ENCODE data around the gene PLOD1.

PLOD1 gene

DNA sequence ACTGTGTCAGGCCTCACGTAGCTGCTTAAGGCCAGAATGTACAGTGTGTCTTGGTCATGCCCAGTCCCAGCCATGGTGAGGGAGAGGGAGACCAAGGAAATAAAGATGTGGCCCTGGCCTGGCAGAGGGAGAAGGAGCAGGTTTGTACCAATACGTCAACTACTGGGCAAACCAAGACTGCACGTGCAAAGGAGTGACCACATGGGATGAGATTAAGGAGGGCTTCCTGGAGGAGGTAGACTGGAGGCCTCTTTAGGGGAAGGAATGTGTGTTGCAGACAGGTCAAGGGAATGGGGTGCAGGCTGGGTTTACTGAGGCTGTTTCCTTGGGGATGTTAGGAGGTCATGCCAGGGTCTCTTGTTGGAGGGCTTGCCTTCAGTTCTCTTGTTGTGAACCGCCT lies 7.8 kb downstream of the PLOD1 start:
- no peak for DNase-seq

DNA sequence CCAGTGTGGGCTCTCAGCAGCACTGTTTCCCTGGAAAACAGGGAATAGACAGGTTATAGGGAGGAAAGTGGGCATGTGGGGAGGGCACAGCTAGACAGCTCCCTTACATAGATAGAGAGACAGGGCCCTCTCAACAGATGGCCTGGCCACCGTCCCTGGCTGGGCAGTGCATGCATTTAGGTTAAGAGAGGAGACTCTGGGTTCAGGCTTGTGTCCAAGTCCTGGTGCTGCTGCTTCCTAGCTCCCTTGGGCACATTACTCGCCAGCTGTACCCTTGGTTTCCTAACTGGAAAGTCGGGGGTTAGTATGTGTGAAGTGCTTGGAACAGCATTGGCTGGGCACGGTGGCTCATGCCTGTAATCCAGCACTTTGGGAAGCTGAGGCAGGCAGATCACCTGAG lies 9.1 kb downstream of the PLOD1 start:
- DNase-seq = no peak

DNA sequence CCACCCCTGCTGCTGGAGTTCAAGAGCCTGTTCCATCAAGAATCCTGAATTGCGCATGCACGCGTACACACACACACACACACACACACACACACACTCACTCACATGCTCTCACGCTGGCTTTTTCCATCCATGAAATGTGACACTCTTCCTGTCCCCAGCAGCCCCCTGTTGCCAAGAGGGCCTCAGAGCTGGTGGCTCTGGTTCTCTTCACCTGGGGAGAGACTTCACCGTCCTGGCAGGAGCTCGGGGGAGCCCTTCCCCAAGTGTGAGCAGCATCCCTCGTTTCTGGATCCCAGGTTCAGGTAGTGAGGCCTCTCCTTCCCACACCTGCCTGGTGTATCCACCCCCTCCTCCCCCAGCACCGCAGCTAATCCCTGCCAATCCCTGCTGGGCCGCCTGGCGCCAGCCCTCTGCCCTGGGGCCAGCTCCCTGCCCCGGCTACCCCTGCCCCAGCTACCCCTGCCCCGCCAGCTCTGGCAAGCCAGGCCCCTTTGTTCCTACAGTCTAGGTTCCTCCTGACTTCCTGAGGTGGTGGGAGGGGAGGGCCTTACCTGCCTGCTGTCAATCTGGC lies 9.9 kb downstream of the PLOD1 start:
- peak; percentile 86 for DNase-seq

GRCh38 chr1:11946647-11947046 lies 12.1 kb downstream of the PLOD1 start:
- no peak for DNase-seq

- DNase-seq = no peak
These were observed 14.4 kb downstream of the PLOD1 start for GRCh38 chr1:11948822-11949458.

DNA sequence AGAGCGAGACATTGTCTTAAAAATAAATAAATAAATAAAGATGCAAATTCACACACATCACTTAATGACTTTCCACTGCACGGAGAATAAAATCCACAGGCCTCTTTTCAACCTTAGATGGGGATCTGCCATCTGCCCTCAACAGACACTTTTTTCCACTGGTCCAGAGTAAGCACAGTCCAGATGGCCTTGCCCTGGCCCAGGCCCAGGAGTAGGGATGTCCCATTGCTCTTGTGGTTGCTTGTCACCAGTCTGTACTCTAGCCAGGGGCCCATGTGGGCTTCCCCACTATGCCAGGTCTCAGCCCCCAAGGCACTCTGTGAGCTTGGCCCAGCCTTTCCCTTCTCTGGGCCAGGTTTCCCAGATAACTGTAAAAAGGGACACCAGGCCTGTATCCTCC lies 17.4 kb downstream of the PLOD1 start:
- no peak for DNase-seq

DNA sequence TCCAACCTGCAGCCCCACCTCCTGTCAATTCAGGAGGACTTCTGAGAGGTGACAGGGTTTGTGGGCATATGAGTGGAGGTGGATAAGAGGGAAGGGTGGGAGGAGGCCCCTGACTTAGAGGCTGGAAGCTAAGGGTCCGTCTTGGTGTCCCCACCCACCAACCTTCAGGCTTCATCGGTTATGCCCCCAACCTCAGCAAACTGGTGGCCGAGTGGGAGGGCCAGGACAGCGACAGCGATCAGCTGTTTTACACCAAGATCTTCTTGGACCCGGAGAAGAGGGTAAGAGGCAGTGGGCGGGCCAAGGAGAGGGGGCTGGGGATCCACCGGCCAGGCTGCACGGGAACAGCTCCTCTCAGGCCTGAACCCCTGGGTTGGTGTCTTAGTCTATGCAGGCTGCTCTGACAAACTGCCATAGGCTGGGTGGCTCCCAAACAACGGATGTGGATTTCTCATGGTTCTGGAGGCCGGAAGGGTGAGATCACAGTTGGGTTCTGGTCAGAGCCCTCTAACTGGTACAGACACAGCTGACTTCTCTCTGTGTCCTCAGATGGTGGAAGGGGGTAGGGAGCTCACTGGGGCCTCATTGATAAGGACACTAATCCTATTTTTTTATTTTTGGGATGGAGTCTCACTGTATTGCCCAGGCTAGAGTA lies 18.1 kb downstream of the PLOD1 start:
- no peak for DNase-seq

DNA sequence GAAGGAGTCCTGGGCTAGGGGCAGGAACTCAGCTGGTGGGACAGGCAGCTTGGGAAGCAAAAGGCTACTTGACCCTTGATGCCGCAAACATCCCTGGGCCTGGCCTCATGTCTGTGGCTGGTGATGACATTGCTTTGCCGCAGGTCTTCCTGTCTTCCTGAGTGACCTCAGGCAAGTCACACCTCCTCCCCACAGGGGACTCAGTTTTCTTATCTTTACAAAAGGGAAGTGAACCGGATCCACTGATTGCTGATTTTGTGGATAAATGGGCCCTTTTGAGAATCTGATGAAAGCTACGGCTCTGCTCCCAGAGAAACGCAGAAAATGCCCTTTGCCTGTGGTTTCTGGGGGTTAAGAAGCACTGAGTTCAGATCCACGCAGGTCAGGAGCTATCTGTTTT lies 20.7 kb downstream of the PLOD1 start:
- DNase-seq = no peak

GRCh38 chr1:11957398-11957797 lies 22.9 kb downstream of the PLOD1 start:
- no peak for DNase-seq

GRCh38 chr1:11957897-11958296 lies 23.4 kb downstream of the PLOD1 start:
- no peak for DNase-seq

- no peak for DNase-seq
These were observed 25.8 kb downstream of the PLOD1 start for GRCh38 chr1:11960276-11960675.

DNA sequence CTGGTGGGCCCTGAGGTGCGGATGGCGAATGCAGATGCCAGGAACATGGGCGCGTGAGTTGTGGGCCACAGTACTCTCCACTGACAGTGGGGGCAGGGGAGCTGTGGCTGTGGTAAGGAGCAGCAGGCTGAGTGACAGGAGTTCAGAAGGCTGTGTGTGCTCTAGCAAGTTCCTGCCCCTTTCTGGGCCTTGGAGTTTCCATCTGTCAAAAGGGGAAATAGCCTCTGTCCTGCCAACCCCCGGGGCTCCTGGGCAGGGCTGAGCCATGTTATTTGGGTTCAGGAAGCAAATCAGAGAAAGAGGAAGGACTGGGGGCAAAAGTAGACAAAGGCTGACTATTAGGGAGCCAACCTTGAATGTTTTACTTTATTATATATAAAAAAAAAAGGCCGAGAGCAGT lies 26.2 kb downstream of the PLOD1 start:
- no peak for DNase-seq

- DNase-seq = no peak
These were observed 26.7 kb downstream of the PLOD1 start for GRCh38 chr1:11961230-11961629.

DNA sequence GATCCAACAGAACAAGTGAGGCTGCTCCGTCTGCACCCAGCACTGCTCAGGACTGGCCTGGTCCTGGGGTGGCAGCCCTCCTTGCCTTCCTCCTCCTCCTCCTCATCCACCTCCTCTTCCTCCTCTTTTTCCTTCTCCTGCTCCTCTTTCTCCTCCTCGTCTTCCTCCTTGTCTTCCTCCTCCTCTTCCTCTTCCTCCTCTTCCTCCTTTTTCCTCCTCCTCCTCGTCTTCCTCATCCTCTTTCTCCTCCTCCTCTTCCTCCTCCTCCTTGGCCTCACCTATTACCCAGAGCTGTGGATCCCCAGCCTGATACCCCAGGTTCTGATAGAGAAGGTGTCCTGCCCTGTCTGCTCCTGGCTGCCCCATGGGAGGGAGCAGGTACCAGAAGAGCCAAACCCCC lies 29.1 kb downstream of the PLOD1 start:
- DNase-seq = no peak

DNA sequence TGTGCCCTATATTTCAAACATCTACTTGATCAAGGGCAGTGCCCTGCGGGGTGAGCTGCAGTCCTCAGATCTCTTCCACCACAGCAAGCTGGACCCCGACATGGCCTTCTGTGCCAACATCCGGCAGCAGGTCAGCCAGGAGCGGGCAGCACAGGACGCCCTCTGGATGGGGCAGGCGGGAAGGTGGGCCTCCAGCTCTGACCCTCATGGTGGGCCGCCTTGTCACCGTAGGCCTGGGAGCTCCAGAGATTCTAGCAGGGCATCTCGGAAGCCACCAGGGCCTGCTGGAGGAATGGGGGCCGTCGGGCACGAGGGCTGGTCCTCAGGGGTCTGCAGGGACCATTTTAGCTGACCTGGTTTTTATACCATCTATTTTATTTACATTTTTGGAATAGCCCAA lies 30.1 kb downstream of the PLOD1 start:
- no peak for DNase-seq

GRCh38 chr1:11967028-11967547 lies 32.6 kb downstream of the PLOD1 start:
- DNase-seq = peak; percentile 73

- no peak for DNase-seq
These were observed 36.1 kb downstream of the PLOD1 start for GRCh38 chr1:11970441-11971185.

DNA sequence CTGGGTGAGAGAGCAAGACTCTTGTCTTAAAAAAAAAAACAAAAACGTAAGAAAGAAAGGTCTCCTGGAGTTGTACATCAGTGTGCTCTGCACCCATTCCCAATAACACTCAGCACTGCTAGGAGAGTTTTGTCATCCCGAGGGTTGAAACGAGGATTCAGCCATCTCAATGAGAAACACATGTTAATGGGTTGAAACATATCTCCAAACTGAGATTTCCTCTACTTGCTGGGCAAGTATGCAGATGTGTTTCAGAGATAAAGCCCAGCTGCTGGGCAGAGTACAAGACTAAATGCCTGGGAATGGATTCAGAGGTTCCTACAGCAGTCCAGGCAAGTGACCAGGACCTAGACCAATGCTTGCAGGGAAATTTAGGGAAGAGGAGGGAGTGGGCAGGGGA lies 43.1 kb downstream of the PLOD1 start:
- DNase-seq = no peak

- DNase-seq = no peak
These were observed 43.8 kb downstream of the PLOD1 start for GRCh38 chr1:11978301-11978700.

DNA sequence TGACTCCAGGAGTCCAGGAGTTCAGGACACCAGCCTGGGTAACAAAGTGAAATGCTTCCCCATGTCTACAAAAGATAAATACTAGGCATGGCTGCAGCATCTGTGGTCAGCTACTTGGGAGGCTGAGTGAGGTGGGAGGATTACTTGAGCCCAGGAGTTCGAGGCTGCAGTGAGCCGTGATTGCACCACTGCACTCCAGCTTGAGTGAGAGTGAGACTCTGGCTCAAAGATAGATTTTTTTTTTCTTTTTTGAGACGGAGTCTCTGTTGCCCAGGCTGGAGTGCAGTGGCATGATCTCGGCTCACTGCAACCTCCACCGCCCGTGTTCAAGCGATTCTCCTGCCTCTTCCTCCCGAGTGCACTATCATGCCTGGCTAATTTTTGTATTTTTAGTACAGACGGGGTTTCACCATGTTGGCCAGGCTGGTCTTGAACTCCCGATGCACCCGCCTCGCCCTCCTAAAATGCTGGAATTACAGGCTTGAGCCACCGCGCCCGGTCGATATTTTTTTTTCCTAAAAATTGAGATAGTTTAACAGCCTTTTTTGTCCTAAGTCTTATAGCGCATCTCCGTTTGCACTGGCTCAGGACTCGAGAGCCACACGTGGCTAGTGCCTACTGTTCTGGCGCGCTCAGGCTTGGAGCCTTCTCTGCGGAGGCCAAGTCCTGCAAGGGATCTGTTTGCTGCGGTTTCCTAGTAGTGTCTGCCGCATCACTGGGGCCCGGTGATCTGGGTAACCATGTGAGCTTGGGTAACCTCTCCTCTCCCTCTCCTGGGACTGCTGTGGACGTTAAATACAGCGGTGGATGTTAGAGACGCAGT lies 44.7 kb downstream of the PLOD1 start:
- DNase-seq = peak; percentile 69

GRCh38 chr1:11979851-11980675 lies 45.5 kb downstream of the PLOD1 start, which contains the start of gene MFN2:
Gene MFN2, plus strand, starts transcription at chr1:11980444. Its CDS starts 8,725 bp downstream, at chr1:11989169.
- peak; percentile 95 for DNase-seq

GRCh38 chr1:11980676-11980972 lies 46.1 kb downstream of the PLOD1 start:
- no peak for DNase-seq
